ENCODE results near the gene PHRF1.

Gene PHRF1

DNA sequence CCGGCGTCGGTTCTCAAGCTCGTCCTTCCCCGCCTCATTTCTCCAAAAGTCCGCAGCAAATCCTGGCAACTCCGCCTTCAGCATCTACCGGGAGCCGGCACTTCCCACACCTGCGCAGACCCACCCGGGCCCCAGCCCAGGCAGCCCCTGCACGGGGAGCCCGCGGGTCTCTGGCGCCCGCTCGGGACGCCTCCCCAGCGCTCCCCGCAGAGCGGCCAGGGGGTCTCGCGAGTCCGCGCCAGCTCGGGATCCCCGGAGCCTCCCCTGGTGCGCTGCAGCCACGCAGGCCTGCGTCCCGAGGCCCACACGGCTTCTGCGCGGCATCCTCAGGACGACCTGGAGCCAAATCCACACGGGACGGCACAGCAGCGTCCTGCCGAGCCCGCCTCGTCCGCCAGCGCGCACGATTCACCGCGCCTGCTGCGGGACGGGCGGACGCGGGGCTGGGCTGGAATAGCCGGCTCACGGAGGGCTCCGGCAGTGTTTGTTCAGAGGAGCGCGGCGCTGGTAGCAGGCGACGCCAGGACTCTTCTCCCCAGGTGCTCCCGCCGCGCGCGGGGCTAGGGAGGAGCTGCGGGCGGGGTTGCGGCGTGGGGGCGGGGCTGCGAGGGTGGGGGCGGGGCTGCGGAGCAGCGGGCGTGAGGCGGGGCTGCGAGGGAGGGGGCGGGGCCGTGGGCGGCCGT lies 816 bp upstream of the PHRF1 start:
- peak; percentile 66 for DNase-seq

DNA sequence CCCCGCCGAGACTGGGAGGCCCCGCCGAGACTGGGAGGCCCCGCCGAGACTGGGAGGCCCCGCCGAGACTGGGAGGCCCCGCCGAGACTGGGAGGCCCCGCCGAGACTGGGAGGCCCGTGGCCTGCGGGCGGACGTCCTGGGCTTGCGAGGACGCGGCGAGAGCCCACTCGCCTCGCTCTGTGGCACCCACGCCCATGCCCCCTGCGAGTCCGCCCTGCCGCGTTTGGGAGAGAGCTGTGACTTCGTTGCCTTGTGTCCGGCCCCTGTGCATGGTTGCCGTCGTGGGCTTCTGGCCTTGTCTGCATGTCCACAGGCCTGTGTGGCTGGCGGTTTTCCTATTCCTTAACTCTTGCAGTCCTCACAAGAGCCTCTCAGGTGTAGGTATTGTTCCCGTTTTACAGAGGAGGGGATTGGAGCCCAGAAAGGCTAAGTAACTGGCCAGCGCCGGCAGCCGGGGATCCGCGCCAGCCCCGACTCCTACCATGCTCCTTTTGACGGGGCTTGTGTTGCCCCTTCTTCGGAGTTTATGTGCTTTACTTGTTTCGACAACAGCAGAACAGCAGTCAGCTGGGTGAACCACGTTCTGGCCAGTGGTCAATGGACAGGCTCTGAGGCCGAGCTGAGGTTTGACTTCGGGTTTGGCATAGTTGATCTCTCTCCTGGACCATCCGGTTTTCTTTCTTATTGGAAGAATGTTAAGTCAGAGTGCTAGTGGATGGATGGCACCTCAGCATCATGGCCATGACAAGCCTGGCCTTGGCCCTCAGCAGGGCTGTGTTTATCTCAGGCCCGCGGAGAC lies 741 bp downstream of the PHRF1 start:
- no peak for DNase-seq

DNA sequence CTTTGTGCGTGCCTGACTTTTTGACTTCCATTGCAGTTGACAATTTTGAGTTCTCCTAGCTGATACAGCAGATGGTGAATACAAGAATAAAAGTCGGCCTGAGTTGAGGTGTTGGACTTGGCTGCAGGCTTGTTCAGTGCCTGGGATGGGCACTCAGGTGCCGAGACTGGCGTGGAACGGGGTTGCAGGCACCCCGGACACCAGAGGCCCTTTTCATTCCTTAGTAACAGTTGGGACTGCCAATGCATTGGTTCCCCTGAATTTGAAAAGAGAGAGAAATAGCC lies 1.3 kb downstream of the PHRF1 start:
- no peak for DNase-seq

DNA sequence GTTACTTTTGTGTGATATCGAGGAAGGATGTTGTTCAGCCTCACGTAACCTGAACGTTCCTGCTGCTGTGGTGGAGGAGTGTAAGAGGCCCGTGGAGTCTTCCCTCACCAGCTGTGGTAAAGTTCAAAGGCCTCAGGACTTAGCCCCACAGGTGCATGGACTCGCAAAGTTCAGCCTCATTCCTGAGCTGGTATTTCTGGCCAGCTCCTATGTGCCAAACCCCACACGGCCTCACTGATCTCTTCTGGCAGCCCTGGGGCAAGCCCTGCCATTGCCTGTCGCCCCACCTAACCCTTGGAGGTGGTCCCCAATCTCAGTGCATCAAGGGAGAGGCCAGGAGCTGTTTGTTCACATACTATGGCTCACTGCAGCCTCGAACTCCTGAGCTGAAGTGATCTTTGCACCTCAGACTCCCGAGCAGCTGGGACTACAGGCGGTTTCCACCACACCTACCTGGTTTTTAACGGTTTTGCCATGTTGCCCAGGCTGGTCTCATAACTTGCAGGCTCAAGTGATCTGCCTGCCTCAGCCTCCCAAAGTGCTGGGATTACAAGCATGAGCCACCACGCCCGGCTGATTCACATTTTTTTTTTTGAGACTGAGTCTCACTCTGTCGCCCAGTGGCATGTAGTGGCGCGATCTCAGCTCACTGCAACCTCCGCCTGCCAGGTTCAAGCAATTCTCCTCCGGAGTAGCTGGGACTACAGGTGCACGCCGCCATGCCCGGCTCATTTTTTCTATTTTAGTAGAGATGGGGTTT lies 2.2 kb downstream of the PHRF1 start:
- DNase-seq: no peak

DNA sequence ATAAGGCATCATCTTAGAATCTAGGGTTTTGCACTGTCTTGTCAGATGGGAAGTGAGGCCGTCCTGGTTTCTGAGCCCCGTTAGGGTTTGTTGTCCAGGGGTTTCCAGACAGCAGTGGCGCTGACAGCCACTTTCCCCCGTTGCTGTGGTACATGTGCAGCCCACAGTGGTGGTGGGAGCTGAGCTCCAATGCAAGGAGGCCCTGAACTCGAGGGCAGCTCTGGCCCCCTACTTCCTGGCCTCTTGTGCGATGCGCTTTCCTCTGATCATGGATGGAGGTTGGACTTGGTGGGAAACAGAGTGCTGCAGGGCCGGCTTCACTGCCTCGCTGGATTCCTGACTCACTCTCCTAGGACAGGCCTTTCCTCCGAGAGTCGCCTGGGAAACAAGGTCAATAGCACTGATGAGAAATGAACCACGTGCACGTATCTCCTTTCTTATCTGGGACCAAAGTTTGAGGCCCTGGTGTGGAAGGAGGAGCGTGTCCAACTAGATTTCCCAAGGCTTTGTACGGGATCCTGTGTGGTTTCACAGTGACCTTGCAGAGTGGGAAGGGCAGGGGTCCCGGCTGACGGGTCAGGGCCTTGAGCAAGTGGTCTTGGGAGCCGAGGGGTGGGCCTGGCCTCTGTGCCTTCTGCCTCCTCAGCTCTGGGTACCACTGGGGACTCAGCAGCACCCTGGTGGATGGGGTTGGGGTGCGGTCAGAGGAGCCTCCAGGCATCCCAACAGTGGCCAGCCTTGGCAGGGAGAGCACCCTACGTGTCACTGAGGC lies 3.7 kb downstream of the PHRF1 start:
- no peak for DNase-seq

DNA sequence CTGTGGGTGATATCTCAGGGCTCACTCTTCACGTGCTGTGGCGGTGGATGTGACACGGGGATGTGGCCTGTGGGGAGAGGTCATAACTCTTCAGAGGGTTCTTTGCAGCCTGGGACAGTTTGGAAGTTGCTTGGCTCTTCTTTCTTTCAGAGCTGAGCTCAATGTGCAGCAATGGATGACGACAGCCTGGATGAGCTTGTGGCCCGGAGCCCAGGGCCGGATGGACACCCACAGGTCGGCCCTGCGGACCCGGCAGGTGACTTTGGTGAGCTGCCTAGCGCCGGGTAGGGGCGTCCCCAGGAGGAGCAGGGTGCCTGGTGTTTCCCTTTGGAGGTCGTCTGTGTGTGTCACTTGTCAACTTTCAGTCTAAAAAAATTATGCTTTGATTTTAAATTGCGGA lies 5.1 kb downstream of the PHRF1 start:
- no peak for DNase-seq

DNA sequence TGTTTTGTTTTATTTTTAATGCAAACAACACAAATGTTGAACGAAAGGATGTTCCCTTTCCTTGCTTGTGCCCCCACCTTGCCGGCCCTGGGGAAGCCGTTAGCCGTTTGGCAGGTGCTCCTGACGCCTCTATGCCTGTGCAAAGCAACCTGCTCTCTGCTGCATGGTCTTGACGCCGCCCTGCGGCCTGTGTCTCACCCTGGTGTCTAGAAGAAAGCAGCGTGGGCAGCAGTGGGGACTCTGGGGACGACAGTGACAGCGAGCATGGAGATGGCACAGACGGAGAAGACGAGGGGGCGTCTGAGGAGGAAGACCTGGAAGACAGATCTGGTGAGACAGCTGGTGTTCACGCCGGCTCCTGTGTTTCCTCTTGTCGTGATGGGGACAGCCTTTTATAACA lies 5.5 kb downstream of the PHRF1 start:
- DNase-seq: no peak

DNA sequence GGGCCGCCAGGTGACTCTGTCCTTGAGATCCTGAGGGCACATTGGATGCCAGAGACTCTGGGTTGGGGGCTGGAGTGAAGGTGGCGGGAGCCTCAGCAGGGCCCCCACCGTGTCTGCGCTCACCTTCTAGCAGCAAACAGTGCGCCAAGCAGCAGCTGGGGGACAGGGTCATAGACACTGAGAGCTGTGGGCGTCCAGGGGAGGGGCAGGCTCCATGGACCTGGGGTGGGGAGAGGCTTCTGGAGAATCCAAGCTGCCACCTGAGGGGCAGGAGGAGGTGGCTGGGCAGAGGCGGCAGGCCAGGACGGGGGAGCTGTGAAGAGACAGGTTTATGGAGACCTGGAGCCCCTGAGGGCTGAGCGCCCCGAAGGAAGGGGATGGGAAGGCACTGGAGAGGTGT lies 8.0 kb downstream of the PHRF1 start:
- DNase-seq: no peak

DNA sequence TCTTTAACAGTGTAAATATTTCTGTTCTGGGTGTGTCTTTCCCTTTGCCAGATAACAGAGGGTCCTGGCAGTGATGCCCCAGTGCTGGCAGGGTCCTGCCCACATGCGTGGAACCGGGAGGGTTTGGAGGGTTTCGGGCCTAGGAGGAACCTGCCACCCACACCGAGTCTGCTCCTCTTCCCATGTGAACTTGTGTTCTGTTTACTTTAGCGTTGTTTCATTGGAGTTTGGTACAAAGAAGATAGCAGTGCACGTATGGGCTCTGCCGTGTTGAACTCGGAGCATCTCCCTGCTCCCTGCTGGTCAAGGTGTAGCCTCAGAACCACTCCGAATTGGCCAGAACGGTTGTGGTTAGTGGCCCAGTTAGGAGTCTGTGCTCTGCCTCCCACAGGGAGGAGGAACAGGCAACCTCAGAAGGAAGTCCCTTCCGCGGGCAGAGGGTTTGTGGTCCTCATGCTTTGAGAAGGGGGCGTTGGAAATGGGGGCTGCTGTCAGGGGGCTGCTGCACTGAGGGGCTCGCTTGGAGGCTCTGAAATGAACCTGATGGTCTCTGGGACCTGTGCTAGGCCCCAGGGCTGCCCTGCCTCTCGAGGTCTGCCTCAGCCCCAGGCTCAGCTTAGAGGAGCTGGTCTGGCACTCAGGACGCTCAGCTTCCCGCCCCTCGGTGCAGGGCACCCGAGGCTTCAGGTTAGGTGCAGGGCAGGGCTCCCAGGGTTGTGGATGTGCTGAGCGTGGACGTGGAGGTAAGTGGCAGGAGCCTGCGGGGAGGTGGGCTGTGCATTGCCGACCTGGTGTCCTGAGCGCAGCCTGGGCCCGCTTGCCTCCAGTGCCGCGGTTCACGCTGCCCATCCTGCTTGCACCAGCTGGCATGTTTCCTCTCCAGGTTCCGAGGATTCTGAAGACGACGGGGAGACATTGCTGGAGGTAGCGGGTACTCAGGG lies 10.4 kb downstream of the PHRF1 start:
- DNase-seq: no peak

DNA sequence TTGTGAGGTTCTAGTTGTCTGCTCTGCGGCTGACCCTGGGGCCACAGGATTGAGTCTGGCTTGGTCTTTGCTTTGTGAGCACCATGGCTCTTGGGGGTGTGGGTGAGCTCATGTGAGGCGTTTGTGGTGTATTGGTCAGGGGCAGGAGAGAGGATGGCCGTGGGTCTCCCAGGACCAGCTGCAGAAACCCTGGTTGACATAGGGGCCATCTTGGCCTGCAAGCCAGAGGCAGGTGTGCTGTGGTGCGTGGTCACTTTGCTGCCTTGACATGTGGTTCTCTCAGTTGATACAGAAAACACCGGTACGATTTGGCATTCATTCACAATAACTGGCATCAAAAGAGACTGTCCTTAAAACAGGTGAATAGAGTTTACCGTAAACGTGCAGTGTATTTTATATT lies 11.3 kb downstream of the PHRF1 start:
- DNase-seq: no peak

DNA sequence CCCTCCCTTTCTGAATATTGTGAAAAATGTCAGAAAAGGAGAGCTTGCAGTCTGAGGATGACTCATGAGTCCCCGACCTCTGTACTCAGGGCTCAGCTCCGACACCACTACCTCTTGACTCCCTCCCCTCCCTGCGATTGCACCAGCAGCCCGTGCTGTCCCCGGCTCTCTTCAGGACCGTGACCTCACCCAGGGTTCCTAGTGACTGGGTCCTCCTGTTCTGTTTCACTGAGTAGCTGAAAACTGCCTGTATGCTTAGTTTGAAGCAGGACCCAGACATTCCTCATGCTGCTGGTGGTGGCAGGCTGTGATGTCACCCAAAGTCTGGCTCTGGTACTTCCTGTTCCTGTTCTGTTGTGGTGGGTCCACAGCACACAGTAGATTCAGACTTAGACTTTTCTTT lies 11.7 kb downstream of the PHRF1 start:
- no peak for DNase-seq

DNA sequence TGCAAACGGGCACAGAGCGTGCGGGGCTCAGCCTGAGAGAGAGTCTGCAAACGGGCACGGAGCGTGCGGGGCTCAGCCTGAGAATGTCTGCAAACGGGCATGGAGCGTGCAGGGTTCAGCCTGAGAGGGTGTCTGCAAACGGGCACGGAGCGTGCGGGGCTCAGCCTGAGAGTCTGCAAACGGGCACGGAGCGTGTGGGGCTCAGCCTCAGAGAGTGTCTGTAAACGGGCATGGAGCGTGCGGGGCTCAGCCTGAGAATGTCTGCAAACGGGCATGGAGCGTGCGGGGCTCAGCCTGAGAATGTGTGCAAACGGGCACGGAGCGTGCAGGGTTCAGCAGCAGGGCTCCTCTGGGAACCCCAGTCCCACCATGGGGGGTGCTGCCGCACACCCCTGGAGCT lies 13.5 kb downstream of the PHRF1 start:
- no peak for DNase-seq

DNA sequence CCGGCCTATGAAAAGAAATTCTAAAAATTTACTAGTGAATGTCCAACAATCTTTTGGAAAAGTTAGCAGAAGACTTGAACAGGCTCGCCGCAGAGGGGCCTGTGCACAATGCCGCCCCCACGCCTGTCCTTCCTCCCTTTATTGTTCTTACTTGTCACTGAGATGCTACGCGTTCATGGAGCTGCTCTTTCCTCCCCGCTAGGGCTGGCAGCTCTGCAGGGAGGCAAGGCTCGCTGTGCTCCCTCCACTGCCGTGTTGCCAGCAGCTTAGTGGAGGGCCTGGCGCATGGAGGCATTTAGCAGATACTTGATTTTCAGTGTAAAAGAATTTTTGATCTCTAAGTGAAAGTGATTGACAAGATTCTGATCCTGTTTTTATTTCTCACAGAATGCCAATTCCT lies 14.7 kb downstream of the PHRF1 start:
- no peak for DNase-seq

DNA sequence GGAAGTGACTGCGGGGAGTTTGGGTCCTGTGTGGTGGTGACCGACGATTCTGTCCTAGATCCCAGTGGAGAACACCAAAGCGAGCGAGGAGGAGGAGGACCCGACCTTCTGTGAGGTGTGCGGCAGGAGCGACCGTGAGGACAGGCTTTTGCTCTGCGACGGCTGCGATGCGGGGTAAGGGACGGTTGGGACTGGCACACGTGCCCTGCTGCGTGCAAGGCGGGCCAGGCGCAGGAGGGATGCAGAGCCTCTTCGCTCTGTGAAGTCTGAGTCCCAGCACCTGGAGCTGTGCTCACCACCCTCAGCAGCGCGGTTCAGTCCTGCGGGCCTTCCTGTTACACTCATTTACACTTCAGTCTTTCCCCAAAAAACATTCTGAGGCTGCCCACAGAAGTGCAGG lies 16.2 kb downstream of the PHRF1 start:
- DNase-seq: no peak

DNA sequence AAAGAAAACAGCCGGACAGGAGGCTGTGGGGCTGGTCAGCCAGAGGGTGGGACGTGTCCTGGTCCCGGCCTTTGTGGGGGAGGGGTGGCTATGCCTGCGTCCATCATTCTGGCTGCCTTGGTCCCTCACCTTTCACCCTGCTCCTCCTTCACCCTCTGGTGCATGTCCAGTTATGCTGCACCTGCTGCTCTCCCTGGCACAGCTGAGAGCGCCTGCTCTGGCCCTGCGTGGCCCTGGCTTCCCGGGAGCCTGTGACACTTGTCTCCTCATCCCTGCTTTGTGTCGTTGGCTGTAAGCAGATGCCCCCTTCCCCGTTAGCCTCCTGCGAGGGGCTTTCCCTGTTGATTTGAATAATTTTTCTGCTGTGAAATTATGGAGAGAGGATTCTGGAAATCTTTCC lies 16.6 kb downstream of the PHRF1 start:
- no peak for DNase-seq

DNA sequence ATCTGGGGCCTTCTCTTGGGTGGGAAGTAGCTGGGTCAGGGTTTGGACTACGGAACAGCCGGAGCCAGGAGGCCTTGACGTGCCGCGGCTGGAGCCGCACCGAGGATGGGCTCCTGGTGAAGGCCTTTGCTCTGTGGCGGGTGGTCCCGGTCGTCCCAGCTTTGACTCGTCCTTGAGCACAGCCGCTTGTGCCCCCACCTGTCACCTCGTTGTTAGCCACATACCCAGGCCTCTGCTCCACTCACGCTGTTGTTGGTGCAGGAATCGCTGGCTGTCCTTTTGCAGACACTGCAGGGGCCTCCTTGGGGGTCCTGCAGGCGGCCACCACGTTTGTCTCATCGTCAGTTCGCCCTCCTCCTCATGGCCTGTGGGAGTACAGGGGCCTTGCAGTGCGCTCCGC lies 17.1 kb downstream of the PHRF1 start:
- no peak for DNase-seq

DNA sequence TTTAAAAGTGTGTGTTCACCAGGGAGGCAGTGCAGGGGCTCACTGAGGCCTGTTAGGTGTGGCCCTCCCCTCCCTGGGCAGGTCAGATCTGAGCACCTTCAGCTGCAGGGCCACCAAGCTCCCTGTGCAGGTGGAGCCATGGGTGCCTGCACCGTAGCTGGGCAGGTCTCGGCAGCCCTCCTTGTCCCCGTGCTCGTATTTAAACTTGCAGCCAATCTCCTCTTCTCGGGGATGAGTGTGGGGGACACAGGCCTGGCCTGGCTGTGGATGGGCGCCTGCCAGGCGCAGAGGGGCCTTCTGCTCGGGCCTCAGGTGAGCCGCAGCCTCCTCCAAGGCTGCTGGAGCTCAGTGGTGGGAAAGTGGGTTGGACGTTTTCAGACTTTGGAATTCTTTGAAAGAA lies 19.1 kb downstream of the PHRF1 start:
- DNase-seq: no peak

DNA sequence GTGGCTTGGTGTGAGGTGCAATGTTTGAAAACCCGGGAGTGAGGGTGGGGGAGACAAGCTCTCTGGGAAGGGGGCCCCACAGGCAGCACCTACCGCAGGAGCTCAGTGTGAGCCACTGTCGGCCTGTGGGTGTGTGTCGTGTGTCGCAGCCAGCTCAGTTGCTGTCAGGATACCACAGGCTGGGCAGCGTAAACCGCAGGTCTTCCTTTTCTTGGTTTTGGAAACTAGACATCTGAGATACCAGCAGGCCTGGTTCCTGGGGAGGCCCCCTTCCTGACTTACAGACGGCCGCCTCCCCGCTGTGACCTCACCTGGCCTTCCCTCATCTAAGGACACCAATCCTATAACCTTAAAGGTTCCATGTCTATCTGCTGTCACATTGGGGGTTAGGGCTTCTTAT lies 20.1 kb downstream of the PHRF1 start:
- no peak for DNase-seq

DNA sequence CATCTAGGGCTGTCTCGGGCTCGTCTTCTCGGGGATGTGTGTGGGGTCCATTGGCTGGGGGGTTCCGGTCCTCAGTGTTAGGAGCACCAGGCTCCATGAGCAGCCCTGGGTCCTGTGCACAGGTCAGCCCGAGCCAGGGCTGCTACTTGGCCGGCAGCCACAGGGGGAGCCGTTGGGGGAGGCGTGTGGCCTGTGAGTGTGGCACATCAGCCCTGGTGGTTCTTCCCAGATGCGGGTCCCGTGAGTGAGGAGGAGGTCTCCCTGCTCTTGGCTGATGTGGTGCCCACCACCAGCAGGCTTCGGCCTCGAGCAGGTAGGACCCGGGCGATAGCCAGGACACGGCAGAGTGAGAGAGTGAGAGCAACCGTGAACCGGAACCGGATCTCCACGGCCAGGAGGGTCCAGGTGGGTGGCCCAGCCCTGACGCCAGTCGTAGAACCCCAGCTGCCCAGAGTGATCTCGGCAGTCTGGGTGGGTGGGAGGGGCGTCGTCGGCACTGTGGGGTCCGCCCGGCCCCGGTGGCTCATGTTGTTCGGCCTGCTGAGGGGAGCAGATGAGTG lies 21.0 kb downstream of the PHRF1 start:
- DNase-seq: no peak

DNA sequence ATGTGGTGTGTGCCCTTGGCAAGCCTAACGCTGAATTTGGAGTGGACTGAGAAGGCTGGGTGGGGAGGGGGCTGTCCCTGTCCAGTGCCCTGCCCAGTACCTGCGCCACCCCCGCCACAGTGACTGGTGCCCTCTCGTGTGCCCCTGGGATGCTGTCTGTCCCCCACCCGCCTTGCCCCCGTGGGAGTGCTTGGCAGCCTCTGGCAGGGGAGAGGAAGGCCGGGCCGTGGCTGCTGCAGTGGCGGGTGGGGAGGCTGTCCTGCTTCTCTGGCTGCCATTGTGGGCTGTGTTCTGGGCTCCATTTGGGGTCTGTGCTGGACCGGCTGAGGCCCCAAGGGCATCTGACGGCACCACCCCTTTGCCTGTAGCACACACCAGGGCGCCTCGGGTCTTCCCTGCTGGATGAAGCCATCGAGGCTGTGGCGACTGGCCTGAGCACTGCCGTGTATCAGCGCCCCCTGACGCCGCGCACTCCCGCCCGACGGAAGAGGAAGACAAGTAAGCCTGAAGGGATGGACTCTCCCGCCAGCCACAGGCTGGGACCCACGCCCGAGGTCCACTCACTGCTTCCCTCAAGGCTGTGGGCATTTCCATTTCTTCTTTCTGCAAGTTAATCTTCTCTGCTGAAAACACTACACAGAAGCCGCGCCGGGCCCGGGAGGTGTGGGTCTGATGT lies 21.9 kb downstream of the PHRF1 start:
- no peak for DNase-seq

DNA sequence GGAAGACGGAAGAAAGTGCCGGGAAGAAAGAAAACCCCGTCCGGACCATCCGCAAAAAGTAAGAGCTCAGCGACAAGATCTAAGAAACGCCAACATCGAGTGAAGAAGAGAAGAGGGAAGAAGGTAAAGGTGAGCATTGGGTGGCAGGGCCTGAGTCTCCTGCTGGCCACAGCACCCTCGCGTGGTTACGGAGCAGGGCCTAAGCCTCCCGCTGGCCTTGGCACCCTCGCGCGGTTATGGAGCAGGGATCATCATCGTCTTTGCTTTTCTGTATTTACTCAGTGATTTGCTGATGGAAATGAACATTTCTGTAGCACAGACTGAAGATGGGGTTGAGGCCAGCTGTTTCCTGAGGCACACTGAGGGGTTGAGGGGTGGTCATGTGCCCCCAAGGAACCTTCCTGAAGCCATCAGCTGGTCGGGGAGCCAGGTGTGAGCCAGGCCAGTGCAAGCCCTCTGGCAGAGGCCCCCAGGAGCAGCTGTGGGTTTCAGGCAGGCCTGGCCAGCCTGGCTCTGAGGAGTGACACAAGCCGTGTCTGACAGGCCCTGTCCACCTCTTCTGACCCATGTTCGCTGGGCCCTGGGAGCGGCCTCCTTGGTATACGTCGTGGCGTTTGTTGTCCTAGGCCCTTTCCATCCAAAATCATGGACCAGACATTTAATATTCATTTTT lies 25.4 kb downstream of the PHRF1 start:
- DNase-seq: no peak
